Tongue (tissue), 3 donors: ENCODE measurements around the gene RAB33B. TPM values are rescaled to one million over a fixed set of nuclear protein-coding genes. Genes with fewer than 3 reads are reported as not detected.

Experiments
- DNase-seq: peaks from one replicate; pipeline ENCODE4 v3.0.0-alpha.2; 2015
- small RNA-seq: library from RNA; depleted of rRNA; stranded (forward); fragments of <200 nt; gene quantifications from one replicate; pipeline ENCODE3, GENCODE V24; 2014; ENCODE audit warnings: low replicate concordance
- total RNA-seq: library from RNA; depleted of rRNA; stranded (reverse); fragments of >200 nt; gene quantifications from one replicate; pipeline ENCODE4 v1.2.3, GENCODE V29; 2014

Gene RAB33B
- total RNA-seq, 1 donor from 2014 or later = 19.6 TPM

DNA sequence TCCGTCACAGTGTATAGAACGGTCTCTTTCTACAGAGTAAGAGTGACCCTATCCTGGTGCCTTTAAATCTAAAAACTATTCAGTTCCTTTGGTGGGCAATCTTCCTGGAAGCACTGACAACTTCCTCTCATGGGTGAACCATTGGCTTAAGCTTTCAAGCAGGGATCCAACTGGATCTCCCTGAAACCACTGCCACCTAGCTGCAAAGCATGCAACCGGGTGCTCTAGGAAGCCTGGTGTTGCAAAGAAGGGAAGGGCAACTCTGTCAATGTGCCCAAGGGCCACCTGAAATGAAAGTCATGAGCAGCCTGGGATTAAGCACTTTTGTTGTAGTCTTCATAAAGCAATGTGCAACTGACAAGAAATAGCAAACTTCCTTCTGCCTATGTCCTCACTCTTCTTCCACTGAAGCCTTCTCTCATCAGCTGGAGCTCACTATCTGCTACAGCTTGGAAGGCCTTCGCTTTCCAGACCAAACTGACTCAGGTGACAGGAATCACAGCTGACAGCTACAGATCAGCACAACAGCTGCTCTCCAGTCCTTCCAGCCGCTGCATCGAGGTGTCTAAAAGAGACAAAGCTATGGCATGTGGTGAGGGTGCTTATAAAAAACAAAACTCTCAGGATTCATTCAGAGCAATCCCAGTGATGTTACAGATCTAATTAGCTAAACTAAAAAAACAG lies 55.9 kb downstream of the RAB33B start:
- no peak for DNase-seq

DNA sequence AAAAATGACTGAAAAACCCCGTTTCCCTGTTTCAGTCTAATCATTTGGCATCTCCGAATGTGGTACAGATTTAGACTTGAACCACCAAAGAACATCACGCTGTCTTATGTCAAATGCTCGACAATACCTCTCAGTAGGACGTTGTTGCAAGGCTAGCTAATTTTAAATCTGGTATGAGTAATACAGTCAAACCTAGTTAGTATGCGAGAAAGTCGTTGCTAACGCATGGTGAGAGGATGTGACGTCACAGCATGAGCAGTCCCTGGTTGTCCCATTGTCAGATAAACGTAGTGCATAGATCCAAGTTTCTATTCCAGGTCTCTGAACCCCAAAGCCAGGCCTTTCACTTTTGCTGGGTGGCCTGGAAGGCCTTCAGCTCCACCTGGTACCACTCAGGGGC lies 57.4 kb downstream of the RAB33B start:
- DNase-seq = no peak

DNA sequence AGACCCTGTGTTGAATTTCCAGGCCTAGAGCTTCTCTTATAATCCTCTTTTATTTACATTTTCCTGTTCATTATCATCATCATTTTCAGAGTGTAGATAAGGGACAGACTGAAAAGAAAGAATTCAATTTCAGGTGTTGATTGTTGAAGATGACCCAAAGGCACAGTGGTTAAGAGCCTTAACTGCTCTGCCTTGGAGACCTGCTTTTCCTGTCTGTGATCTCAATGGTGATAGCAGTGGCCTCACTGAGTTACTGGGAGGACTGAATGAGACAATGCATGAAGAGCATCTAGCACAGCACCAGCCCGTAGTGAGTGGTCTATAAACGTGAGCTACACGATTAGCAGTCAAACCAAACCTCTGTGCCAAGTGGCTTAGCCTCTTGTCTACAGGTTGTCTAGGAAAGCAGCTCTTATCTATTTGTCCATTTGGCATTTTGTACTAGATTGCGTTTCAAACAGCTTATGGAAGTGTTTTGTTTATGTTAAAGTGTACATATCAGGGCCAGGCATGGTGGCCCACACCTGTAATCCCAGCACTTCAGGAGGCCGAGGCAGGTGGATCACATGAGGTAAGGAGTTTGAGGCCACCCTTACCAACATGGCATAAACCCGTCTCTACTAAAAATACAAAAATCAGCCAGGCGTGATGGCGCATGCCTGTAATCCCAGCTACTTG lies 60.6 kb downstream of the RAB33B start:
- DNase-seq = no peak

GRCh38 chr4:139515531-139515958 lies 61.6 kb downstream of the RAB33B start:
- peak; percentile 52 for DNase-seq

DNA sequence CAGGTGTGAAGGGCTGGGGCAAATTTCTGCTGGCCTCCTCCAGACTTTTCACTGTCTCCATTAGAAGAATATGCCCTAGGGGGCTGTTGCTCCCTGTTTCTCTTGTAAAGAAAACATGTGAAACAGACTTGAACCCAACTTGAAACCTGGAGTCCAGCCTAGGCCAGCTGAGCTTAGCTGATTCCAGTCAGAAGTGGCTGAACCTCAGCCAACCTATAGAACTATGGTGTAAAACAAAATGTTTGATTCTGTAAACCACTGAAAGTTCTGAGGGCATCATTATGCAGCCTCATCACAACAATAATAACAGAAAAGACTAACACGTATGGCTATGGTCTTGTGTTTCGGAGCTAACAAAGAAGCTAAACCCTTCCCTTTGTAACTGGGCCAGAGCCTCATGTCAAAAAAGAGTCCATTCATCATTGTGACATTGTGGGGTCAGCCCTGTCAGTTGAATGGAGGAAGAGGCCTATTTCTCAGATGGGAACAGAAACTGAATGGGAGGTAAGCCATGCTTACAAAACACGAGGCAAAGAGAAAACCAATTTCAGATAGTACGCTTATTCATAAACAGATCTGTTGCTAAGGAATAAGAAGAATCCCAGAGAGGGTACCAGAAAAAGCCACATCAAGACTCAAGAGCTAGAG lies 68.0 kb downstream of the RAB33B start:
- no peak for DNase-seq

DNA sequence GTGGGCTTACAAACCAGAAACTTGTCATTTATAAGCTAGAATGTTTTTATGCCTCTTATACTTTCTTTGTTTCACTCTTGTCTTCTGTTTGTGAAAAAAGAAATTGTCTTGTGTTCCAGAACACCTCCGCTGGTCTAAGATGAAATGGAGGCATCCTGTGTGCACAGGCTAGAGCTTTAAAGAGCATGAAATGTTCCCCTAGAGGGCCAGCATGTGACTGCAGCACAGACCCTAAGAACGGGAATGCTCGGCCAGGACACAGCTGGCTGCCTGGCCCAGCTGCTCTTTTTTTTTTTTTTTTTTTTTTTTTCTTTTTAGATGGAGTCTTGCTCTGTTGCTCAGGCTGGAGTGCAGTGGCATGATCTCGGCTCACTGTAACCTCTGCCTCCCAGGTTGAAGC lies 68.5 kb downstream of the RAB33B start:
- DNase-seq = peak; percentile 50

GRCh38 chr4:139523076-139523475 lies 69.2 kb downstream of the RAB33B start:
- DNase-seq = no peak

- DNase-seq = no peak
Observed at GRCh38 chr4:139524062-139524631, 70.2 kb downstream of the RAB33B start.

- DNase-seq = no peak
Observed at GRCh38 chr4:139525414-139525813, 71.5 kb downstream of the RAB33B start.

Small RNA genes lying within 50 kb of the gene (small RNA-seq; reads per million reads assigned to genes)
- gene RF01225 = not detected

Other genes starting within 250 kb of the RAB33B start
- not detected for gene MGARP, start 173.9 kb upstream of the RAB33B start, total RNA-seq
- 38.9 TPM for gene NAA15, start 152.6 kb upstream of the RAB33B start, total RNA-seq
- gene NDUFC1, start 151.6 kb upstream of the RAB33B start, total RNA-seq = 42.5 TPM
- 79.9 TPM for gene SETD7, start 102.1 kb downstream of the RAB33B start, total RNA-seq
- gene MGST2, start 211.7 kb downstream of the RAB33B start, total RNA-seq = 34.0 TPM